Measurements from ENCODE around the gene ACOX2.

DNA sequence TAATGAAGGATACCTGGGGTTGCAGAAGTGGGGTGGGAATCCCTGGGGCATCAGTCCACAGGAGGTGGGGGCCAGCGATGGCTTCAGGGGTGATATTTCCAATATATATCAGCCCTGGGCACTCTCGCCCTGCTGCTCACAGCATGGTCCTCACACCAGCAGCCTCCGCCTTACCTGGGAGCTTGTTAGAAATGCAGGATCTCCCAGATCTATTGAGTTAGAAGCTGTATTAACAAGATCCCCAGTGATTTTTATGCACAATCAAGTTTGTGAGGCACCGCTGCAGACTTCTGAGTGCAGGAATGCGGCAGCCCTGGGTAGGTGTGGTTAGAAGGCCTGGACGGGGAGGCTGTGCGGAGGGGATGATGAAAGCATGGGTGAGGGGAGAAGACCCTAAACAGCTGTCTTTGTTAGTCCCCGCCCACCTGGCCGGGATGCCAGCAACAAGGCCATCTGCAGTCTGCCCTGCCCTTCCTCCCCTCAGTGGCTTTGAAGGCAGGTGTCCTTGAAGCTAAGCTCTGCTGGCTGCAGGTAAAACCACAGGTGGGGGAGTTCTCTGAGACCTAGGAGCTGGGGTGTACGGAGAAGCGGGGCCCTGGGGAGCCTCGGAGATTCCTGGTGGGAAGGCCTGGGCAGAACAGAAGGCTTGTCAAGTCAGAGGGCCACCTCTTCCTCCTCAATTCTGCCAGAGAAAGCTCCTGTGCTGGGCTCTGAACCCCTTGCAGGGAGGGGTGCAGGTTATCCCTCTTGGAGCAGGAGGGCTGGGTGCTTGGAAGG lies 28.8 kb upstream of the ACOX2 start:
- TF ChIP-seq CTCF (IDR thresholded peaks at IDR 0.05) (no peak), POLR2AphosphoS5 (IDR thresholded peaks at IDR 0.05) (no peak), POLR2A (IDR thresholded peaks at IDR 0.05) (no peak), EP300 (IDR thresholded peaks at IDR 0.05) (no peak)

Measured in suprapubic skin (tissue), 4 donors.